ENCODE data around the gene JAKMIP3. TPM values are rescaled to one million over a fixed set of nuclear protein-coding genes. Genes with fewer than 3 reads are reported as not detected.

The JAKMIP3 gene
- polyA plus RNA-seq, 3 donors: 0.20 TPM; not detected in 2

- peaks cover 0 to 15% of the 10 kb centered on the region in 2 donors for H3K27me3 ChIP-seq (ENCODE audit: control insufficient read depth in 2 of 2, insufficient read depth in 2 of 2, low read length in 2 of 2)
- H3K79me2 ChIP-seq (ENCODE audit: insufficient read depth, low read length): no peaks in the 10 kb centered on the region
- H3K4me1 Mint-ChIP-seq: peaks cover 5% of the 10 kb centered on the region
- H3K27ac Mint-ChIP-seq: no peak overlapping the region
- intact Hi-C loops (cut with micrococcal nuclease): no loop called here
- no peaks in the 10 kb centered on the region for H3K36me3 ChIP-seq (replicated peaks in 1 of 2; ENCODE audit: control insufficient read depth in 1 of 2, insufficient read depth in 2 of 2, low read length in 2 of 2)
- no peak for DNase-seq
- no peaks in the 10 kb centered on the region for H3K4me1 ChIP-seq (ENCODE audit: control insufficient read depth in 1 of 2, insufficient read depth in 2 of 2, low read length in 2 of 2)
- H4K20me1 ChIP-seq (ENCODE audit: insufficient read depth, low read length): no peaks in the 10 kb centered on the region
- no peak for TF ChIP-seq CTCF (IDR thresholded peaks at IDR 0.05)
- H3K4me3 Mint-ChIP-seq: no peak overlapping the region
- no peak overlapping the region for H3K4me2 ChIP-seq (replicated peaks; ENCODE audit: extremely low read depth, low read length, poor library complexity, severe bottlenecking)
- H3K4me3 ChIP-seq (replicated peaks in 1 of 3; ENCODE audit: low read depth in 2 of 3, low read length in 3 of 3): no peak overlapping the region
- H2AFZ ChIP-seq (ENCODE audit: insufficient read depth, low read depth, low read length, poor library complexity, severe bottlenecking): no peak overlapping the region
- 100% methylated on average over 8 of the region's 13 CpGs for WGBS (ENCODE audit: insufficient coverage)
- no peak overlapping the region for H3K9ac ChIP-seq (ENCODE audit: insufficient read depth, low read length, poor library complexity, severe bottlenecking)
- H3K9me3 Mint-ChIP-seq: peaks cover 2 to 10% (median 4%) of the 10 kb centered on the region in 7 donors
- no peaks in the 10 kb centered on the region for H3K9me3 ChIP-seq (replicated peaks in 1 of 2; ENCODE audit: control insufficient read depth in 1 of 2, insufficient read depth in 1 of 2, low read length in 2 of 2)
- no peak overlapping the region for H3K27ac ChIP-seq (ENCODE audit: low read depth in 1 of 2, low read length in 2 of 2)
- peaks cover 16 to 28% (median 27%) of the 10 kb centered on the region in 3 donors for H3K27me3 Mint-ChIP-seq (ENCODE audit: low read depth in 3 of 3)
- H3K36me3 Mint-ChIP-seq: no peaks in the 10 kb centered on the region
These were observed 2.8 kb downstream of the JAKMIP3 start for GRCh38 chr10:132068431-132069121.

GRCh38 chr10:132069122-132069848 lies 3.5 kb downstream of the JAKMIP3 start:
- no peaks in the 10 kb centered on the region for H4K20me1 ChIP-seq (ENCODE audit: insufficient read depth, low read length)
- H3K36me3 ChIP-seq (replicated peaks in 1 of 2; ENCODE audit: control insufficient read depth in 1 of 2, insufficient read depth in 2 of 2, low read length in 2 of 2): no peaks in the 10 kb centered on the region
- peaks cover 0 to 15% of the 10 kb centered on the region in 2 donors for H3K27me3 ChIP-seq (ENCODE audit: control insufficient read depth in 2 of 2, insufficient read depth in 2 of 2, low read length in 2 of 2)
- no peaks in the 10 kb centered on the region for H3K79me2 ChIP-seq (ENCODE audit: insufficient read depth, low read length)
- Mint-ChIP-seq H3K36me3 (no peaks in the 10 kb centered on the region), H3K27me3 (ENCODE audit: low read depth in 3 of 3) (peaks cover 17 to 30% (median 27%) of the 10 kb centered on the region in 3 donors), H3K4me1 (peaks cover 5% of the 10 kb centered on the region), H3K4me3 (no peak overlapping the region), H3K27ac (no peak overlapping the region), H3K9me3 (peaks cover 2 to 12% (median 7%) of the 10 kb centered on the region in 7 donors)
- H3K4me1 ChIP-seq (ENCODE audit: control insufficient read depth in 1 of 2, insufficient read depth in 2 of 2, low read length in 2 of 2): no peaks in the 10 kb centered on the region
- H3K27ac ChIP-seq (ENCODE audit: low read depth in 1 of 2, low read length in 2 of 2): no peak overlapping the region
- no peak for TF ChIP-seq CTCF (IDR thresholded peaks at IDR 0.05)
- no peak overlapping the region for H3K9ac ChIP-seq (ENCODE audit: insufficient read depth, low read length, poor library complexity, severe bottlenecking)
- WGBS (ENCODE audit: insufficient coverage): 88% methylated on average over 4 of the region's 8 CpGs
- H2AFZ ChIP-seq (ENCODE audit: insufficient read depth, low read depth, low read length, poor library complexity, severe bottlenecking): no peak overlapping the region
- H3K4me2 ChIP-seq (replicated peaks; ENCODE audit: extremely low read depth, low read length, poor library complexity, severe bottlenecking): no peak overlapping the region
- no peaks in the 10 kb centered on the region for H3K9me3 ChIP-seq (replicated peaks in 1 of 2; ENCODE audit: control insufficient read depth in 1 of 2, insufficient read depth in 1 of 2, low read length in 2 of 2)
- no peak overlapping the region for H3K4me3 ChIP-seq (replicated peaks in 1 of 3; ENCODE audit: low read depth in 2 of 3, low read length in 3 of 3)
- no peak for DNase-seq
- intact Hi-C loops (cut with micrococcal nuclease): no loop called here
